Lung microvascular endothelial cell (primary cell): Measurements from ENCODE around the gene AVPR2. TPM values are rescaled to one million over a fixed set of nuclear protein-coding genes. Genes with fewer than 3 reads are reported as not detected.

Experiments used
- DNase-seq, 2 donors: peaks; one replicate each; pipeline versions ENCODE4 v3.0.0 to v3.0.0-alpha.2; 2010; ENCODE audit warnings: low read depth in 2 of 2
- total RNA-seq: library from RNA; depleted of rRNA; stranded (reverse); fragments of >200 nt; gene quantifications from 2 replicates; pipeline ENCODE4 v1.2.1, GENCODE V29; 2014

The AVPR2 gene
- total RNA-seq, 1 donor from 2014 or later, result 0.99 TPM

DNA sequence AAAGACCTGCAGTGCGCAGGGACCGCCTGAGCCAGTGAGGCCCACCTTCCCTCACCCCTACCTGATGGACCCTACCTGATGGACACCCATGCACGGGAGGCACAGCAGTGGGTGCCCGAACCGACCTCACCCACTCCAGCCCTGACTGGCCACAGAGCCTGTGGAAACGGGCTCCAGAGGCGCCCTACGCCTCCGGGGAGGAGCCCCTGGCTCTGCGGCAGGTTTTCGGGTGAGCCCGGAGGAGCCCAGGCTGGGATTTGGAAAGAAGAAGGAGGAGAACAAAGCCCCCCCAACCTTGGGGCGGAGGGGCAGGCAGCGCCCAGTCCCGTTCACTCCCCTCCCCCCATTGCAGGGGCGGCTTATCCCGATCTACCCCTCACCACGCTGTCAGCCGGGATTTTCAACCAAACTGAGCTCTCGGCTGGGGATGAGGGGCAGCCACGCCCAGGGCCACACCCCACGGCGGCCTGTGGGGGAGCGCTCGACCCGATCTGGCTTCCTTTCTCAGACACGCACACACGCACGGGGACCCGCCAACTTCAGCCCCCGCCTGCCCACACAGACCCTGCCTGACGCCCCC lies 19.2 kb upstream of the AVPR2 start:
- no peak for DNase-seq

DNA sequence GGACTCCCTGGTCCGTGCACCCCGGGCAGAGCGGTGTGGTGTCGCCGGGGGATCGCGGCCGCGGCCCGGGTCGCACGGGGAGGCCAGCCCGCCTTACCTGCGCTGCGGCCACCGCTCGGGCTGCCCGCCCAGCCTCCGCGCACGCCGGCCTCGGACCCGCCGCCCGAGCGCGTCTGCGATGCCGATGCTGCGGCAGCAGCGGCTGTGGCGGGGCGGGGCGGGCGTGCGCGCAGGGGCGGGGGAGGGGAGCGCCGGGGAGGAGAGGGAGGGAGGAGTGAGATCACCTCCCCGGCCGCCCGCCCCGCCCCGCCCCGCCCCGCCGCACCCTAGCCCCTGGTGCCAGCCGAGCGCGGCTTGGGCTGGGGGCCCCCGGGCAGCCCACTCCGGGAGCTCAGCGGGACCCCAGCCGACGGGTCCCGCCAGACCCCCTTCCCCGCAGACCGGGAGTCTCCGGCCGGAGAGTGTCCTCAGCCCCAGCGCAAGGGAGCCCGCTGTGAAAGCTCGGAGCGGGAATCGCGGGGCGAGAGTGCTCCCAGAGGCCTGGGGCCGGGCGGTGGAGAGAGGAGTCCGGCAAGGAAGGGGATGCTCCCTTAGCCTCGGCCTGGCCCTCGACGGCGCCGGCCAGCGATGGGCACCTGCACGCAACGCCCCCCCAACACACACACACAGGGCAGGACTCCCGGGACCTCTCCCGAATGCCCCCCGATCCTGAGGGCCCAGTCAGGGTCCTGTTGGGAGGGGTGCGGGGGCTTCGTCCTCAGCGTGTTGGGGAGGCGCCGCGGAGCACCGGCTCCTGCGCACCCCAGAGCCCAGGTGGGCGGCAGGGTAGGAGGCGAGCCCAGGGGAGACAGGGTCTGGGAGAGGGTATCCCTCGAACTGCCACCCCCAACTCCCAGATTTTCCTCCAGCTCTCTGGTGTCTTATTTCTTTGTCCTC lies 18.2 kb upstream of the AVPR2 start, which contains the start of gene L1CAM:
L1CAM (minus strand) TSS at position 206 of the 936 bp plus-strand sequence. CDS start 10,337 bp downstream, outside the sequence.
- DNase-seq, result no peak

DNA sequence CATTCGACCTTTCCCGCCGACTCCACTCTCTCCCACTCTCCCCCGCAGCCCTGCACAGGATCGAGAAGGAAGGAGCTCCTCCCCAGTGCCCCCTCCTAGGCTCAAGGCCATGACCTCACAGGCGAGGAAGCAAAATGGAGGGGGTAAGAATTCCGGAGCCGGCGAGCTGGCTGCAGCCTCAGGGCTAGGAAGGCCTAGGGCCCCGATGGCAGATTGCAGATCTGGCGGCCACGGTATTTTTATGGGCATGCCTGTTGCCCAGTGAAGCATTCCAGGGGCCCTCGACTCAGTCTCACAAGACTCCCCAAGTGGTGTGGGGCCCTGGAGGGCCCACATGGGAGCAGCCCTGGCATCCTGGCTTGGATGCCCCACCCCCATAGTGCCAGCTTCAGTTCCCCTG lies 17.6 kb upstream of the AVPR2 start:
- DNase-seq, result no peak

DNA sequence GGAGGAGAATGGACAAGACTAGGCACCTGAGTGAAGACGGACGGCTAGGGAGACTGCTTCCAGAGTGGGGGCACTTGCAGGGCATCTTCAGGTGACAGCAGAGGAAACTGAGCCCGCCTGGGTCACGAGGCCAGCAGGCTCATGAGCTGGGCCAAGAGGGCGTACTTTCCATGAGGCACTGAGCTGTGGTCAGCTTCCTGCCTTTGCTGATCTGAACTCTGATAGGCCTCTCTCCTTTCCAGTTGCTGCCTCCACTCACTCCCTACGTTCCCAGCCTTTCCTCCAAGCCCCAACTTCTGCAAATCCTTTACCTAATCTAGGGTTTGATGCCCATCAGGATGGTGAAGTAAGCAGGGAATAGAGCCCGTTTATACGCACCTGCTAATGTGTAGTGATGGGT lies 17.1 kb upstream of the AVPR2 start:
- DNase-seq, result peak in 1 of 2 donors; percentile 19

DNA sequence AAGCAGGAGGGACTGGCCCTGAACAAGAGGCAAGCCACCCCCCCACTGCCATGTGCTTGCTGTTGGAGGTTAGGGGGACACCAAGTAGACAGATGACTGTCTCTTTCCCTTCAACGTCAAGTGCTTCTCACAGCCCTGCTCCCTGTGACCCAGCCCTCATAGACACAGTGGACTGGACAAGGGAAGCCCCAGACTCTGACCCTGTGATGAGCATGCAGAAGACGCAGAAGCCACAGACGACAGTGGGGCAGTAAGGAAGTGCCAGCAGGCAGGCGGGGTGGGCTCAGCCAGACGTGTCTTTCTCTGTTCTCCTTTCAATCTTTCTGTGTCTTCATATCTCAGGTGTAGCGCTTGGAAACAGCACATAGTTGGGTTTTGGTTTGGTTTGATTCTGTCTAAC lies 16.1 kb upstream of the AVPR2 start:
- no peak for DNase-seq

DNA sequence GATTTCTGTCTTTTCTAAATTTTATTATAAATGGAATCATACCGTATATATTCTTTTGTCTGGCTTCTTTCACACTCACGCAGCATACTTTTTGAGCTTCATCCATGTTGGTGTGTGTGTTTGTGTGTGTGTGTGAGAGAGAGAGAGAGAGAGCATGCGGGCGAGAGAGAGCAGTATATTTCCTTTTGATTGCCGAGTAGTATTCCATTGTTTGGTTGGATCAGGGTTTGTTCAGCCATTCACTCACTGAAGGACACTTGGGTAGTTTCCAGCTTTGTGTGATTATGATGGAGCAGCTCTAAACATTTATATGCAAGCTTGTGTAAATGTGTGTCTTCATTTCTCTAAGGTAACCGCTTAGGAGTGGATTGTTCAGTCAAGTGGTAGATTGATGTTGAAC lies 15.3 kb upstream of the AVPR2 start:
- no peak for DNase-seq

DNA sequence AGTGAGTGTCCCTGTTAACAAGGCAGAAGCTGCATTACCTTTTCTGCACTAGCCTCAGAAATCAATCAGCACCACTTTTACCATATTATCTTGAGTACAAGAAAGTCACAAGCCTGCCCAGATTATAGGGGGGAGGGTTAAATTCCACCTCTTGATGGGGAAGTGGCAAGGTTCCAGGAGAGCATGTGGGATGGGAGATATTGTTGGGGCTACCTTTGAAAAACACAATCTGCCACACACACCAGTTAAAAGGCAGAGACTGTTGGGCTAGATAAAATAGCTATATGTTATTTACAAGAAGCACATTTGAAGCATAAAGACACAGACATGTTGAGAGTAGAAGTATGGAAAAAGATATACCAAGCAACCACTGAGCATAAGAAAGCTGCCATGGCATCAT lies 6.6 kb upstream of the AVPR2 start:
- no peak for DNase-seq

DNA sequence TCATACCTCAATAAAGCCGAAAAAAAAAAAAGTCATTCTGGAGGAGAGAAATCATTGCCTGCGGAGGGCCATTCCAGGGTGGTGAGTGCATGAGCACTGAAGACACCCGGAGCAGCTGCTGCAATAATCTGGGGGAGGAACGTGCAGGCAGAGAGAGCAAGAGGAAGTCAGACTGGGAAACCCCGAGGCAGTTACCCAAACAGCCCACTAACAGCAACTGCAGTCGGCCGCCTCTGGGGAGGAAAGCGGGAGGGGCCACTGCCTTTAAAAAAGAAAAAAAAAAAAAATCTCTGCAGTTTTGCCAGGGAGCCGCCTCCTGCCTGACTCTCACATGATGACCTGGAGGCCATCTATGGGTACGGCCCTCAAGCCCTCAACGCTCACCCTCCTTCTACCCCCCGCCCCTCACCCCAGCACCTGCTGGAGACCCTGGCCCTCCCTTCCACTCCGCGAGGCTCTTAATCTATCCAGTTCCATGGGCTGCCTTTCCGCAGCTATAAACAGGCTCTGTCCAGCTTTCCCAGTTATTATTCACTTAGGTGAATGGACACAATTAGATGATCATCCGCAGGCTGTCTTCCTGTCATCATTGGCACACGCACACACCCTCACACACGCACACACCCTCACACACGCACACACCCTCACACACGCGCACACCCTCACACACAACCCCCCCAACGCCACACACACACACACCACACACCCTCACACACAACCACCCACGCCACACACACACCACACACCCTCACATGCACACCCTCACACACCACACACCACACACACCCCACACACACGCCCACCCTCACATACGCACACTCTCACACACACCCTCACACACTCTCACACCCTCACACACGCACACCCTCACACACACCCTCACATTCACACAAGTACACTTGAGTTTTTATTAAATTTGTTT lies 3.4 kb upstream of the AVPR2 start:
- peak; percentile 41 to 42 for DNase-seq

DNA sequence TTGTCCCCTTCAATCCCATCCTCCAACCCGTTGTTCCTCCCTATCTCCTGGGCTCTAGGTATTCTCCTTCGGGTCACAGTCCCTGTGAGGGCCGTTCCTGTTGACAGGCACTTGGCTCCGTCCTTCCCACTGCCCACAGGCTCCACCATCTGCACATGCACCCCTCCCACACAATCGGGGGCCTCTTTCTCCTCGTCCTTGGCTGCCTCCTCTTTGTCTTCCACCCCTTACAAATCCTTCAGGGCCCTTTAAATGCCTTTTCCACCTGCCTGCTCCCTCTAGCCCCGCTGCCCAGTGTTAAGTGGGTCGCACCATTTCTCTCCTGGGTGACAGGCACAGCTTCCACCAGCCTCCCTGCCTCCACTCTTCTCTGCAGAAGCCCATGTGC lies 2.7 kb upstream of the AVPR2 start:
- no peak for DNase-seq

DNA sequence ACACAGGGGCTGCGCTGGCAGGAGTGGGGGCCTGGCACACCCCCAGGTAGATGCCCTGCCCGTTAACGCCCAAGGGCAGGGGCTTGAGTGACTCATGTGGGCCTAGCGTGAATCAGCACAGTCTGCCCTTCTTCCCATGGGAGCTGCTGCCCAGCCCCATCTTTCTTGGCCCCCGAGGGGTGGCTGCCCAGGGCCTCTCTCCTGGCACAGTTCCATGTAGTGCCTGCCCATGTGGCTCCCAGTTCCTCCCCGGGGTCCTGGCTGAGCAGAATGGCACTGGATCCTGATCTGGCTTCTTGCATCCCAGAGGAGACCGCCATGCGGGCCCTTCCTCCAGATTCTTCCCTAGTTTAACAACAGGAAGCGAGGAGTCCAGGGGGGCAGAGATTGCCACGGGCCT lies 2.1 kb upstream of the AVPR2 start:
- DNase-seq, result no peak

DNA sequence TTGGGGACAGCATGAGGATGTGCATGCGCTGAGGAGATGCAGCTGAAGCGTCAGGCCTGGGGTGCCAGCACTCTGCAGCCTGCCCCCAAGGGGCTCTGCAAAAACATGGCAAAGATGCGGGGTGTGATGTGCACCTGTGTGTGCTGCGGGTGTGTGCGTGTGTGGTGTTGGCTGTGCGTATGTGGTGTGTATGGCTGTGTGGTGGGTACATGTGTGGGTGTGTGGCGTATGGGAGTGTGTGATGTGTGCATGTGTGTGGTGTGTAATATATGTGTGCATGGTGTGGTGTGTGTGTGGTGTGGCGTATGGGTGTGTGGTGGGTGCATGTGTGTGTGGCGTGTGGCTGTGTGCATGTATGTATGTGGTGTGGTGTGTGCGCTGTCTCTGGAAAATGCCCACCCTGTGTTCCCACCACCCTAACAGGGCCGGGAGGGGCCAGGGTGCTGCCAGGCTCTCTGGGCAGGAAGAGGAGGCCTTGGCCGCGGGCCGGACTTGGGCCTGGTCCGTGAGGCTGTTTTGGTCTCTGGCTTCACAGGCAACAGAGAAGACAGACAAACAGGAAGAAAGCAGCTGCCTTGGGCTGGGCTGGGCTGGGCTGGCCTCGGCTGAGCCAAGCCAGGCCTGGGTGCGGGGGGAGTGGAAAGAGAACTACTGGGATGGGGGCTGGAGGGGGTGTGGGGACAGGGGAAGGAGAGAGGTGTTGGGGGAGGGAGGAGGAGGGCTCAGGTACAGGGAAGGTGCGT lies 1.1 kb upstream of the AVPR2 start:
- no peak for DNase-seq

DNA sequence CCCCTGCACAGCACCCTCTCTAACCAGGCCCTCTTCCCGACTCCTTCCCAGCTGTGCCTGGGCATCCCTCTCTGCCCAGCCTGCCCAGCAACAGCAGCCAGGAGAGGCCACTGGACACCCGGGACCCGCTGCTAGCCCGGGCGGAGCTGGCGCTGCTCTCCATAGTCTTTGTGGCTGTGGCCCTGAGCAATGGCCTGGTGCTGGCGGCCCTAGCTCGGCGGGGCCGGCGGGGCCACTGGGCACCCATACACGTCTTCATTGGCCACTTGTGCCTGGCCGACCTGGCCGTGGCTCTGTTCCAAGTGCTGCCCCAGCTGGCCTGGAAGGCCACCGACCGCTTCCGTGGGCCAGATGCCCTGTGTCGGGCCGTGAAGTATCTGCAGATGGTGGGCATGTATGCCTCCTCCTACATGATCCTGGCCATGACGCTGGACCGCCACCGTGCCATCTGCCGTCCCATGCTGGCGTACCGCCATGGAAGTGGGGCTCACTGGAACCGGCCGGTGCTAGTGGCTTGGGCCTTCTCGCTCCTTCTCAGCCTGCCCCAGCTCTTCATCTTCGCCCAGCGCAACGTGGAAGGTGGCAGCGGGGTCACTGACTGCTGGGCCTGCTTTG lies 1.1 kb downstream of the AVPR2 start:
- DNase-seq, result no peak

DNA sequence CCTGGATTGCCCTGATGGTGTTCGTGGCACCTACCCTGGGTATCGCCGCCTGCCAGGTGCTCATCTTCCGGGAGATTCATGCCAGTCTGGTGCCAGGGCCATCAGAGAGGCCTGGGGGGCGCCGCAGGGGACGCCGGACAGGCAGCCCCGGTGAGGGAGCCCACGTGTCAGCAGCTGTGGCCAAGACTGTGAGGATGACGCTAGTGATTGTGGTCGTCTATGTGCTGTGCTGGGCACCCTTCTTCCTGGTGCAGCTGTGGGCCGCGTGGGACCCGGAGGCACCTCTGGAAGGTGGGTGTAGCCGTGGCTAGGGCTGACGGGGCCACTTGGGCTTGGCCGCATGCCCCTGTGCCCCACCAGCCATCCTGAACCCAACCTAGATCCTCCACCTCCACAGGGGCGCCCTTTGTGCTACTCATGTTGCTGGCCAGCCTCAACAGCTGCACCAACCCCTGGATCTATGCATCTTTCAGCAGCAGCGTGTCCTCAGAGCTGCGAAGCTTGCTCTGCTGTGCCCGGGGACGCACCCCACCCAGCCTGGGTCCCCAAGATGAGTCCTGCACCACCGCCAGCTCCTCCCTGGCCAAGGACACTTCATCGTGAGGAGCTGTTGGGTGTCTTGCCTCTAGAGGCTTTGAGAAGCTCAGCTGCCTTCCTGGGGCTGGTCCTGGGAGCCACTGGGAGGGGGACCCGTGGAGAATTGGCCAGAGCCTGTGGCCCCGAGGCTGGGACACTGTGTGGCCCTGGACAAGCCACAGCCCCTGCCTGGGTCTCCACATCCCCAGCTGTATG lies 1.8 kb downstream of the AVPR2 start:
- no peak for DNase-seq

DNA sequence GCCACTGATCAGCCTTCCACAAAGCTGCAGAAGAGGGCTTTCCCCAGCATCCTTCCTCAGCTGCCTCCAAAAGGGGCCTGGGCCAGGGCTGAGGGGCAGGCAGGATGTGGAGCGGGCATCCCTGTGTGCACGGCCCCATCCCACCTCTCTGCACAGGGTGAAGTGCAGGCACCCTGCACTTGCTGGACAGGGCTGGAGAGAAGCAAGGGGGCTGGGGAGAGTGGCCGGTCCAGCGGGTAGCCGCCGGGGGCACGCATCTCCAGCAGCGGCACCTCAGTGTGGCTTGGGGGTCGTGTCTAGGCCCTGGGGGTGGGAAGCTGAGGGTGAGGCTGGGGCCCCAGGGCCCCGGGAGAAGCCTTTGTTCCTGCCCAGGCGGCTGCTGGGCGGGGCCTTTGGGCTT lies 3.0 kb downstream of the AVPR2 start:
- no peak for DNase-seq

DNA sequence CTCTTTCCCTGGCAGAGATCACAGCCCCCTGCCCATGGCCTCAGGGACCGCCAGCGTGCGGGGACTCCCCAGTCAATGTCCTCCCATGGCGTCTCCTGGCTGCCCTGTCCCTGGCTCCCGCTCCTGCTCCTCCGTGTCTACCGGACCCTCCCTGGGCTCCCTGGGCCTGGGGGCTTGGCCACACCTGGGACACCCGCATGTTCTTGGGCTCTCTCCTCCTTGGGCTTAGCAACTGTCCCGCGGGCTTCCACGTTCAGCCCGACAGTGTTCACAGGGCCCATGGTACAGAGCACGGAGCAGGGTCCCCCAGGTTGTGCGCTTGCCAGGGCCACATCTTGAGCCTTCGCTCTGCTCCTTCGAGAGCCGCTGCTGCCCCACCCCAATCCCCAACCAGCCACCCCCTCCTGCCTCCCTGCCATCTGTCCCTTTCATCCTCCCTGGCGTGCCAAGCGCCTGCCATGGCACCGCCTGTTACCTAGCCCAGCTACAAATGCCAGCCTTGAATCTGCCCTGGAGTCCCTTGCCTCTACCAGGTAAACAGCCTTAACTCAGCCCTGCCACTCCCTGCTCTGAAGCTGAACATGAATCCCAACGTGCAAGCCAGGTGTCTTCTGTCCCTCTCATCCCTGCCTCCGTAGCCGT lies 3.9 kb downstream of the AVPR2 start:
- no peak for DNase-seq

DNA sequence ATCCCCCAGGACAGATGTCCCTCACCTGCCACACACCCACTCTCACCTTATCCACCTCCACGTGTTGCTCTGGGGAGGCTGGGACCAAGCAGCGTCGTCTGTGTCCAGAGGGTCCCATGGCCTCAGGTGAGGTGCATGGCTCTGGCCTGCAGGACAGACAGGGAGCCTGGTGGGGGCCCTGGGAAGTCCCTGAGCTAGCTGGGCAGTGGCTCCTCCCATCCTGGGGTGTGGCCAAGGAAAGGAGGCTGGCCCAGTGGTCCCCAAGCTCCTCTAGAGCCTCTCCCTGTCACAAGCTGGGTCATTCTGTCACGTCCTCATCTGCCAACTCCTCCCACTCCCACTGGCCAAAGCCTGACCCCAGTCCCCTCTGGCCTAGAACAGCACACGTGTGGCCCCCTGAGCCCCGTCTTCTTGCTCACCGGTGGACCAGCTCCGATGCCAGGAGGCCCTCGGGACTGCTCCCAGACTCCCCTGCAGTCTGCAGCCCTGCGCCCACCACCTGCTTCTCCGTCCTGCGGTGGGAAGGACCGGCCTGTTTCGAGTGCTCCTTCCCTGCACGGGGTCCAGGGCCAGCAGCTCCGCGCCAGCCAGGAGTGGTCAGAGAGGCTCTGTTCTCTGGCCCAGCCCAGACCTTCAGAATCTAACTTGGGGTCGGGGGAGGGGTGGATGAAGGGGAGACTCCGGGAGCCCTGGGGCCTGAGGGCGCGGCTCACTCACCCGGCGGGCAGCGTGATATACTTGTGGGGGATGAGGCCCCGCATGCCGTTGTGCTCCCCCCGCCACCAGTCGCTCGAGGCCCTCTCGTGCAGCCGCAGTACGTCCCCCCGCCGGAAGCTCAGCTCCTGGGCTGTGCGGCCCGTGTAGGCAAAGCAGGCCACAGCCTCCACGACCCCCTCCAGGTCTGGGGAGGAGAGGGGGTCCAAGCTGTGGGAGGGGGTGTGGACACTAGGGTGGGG lies 4.8 kb downstream of the AVPR2 start:
- DNase-seq, result no peak

DNA sequence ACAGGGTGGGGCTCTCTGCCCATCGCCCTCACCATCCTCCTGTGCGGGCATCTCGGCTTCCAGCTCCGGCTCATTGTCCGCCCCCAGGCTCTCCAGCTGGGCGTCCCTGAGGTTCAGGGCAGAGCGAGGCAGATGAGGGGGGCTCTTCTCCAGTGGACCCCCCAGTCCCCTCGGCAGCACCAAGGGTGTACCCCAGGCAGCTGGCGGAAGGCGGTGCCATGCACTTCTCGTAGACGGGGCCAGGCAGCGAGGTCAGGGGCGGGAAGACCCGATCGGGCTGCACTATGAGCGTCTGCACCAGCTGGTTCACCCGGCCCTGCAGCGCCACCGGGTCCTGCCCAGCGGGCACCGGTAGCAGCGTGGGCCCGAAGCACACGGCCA lies 5.5 kb downstream of the AVPR2 start:
- DNase-seq, result no peak

DNA sequence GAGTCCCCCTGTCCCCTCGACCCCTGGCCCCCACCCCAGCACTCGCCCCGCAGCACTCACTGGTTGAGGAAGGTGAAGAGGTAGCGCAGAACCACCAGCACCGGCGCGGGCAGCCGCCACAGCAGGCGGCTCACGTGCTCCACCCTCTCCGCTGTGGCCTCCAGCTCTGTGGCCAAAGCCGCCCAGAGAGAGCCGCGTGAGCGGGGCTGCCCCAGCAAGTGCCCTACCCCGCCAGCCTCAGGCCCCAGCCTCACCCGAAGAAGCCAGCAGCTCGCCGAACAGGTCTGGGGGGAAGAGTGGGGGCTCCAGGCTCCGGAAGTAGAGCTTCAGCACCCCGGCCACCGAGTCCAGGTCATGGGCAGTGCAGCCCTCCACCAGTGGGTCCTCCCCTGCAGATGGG lies 6.0 kb downstream of the AVPR2 start:
- DNase-seq, result no peak
